Activated naive CD8-positive, alpha-beta T cell treated with anti-CD3 and anti-CD28 coated beads, Interleukin-2, amount 10 ng/mL, durations not matched to agents 7 days and 5 days (primary cell): ENCODE data around the gene PCDHGB6. TPM values are rescaled to one million over a fixed set of nuclear protein-coding genes. Genes with fewer than 3 reads are reported as not detected.

Experiments used
- ATAC-seq: fragments of 150-1000 bp; cut with Tn5 transposase; one replicate; pipeline ENCODE4 v1.10.0; 2021; ENCODE audit warnings: low read depth, moderate library complexity
- POLR2A ChIA-PET: fragments of 350-600 bp; sonication (Branson Sonifier 250); formaldehyde crosslinking; loops from one replicate; lab custom pipeline; 2021; ENCODE audit warnings: antibody characterized with exemption; lab: Charles Lee
- DNase-seq: peaks from one replicate; pipeline ENCODE4 v3.0.0; 2021
- H3K27ac Mint-ChIP-seq: one replicate; pipeline ENCODE4 v1.8.0; 2022; ENCODE audit warnings: mild to moderate bottlenecking, mixed read lengths
- H3K27me3 Mint-ChIP-seq: one replicate; pipeline ENCODE4 v1.8.0; 2022; ENCODE audit warnings: mild to moderate bottlenecking, moderate library complexity, mixed read lengths
- H3K36me3 Mint-ChIP-seq: one replicate; pipeline ENCODE4 v1.8.0; 2021; ENCODE audit warnings: mild to moderate bottlenecking, mixed read lengths
- H3K4me1 Mint-ChIP-seq: one replicate; pipeline ENCODE4 v1.8.0; 2021; ENCODE audit warnings: mixed read lengths
- H3K4me3 Mint-ChIP-seq: one replicate; pipeline ENCODE4 v1.8.0; 2022; ENCODE audit warnings: mild to moderate bottlenecking, moderate library complexity, mixed read lengths
- H3K9me3 Mint-ChIP-seq: one replicate; pipeline ENCODE4 v1.8.0; 2021; ENCODE audit warnings: mixed read lengths
- total RNA-seq, 2 experiments: library from RNA; stranded (reverse); gene quantifications; one replicate each; pipeline ENCODE4 v1.2.3, GENCODE V29; 2021

Gene PCDHGB6
- total RNA-seq, 2 experiments from 2014 or later, result 0.11 to 0.14 TPM

- ATAC-seq, result no peak
- Mint-ChIP-seq H3K4me3 (no peak overlapping the region), H3K27ac (no peak overlapping the region), H3K27me3 (peaks cover 11% of the 10 kb centered on the region), H3K36me3 (no peaks in the 10 kb centered on the region), H3K9me3 (peaks cover 2% of the 10 kb centered on the region), H3K4me1 (no peaks in the 10 kb centered on the region)
- POLR2A ChIA-PET, result no interaction called here
- no peak for DNase-seq
These were observed 31.8 kb downstream of the PCDHGB6 start for GRCh38 chr5:141439411-141440141.

GRCh38 chr5:141440341-141440740 is 32.5 kb downstream of the PCDHGB6 start:
- Mint-ChIP-seq H3K4me3 (no peak overlapping the region), H3K9me3 (peaks cover 2% of the 10 kb centered on the region), H3K27me3 (peaks cover 11% of the 10 kb centered on the region), H3K27ac (no peak overlapping the region), H3K4me1 (no peaks in the 10 kb centered on the region), H3K36me3 (no peaks in the 10 kb centered on the region)
- DNase-seq (no peak), ATAC-seq (no peak)
- POLR2A ChIA-PET, result no interaction called here

- POLR2A ChIA-PET, result no interaction called here
- Mint-ChIP-seq H3K36me3 (no peaks in the 10 kb centered on the region), H3K4me1 (no peaks in the 10 kb centered on the region), H3K27ac (no peak overlapping the region), H3K4me3 (no peak overlapping the region), H3K27me3 (peaks cover 14% of the 10 kb centered on the region), H3K9me3 (peaks cover 2% of the 10 kb centered on the region)
- DNase-seq (no peak), ATAC-seq (no peak)
These were observed 33.9 kb downstream of the PCDHGB6 start for GRCh38 chr5:141441571-141442170.

Other genes with a start within 250 kb of the PCDHGB6 start
- gene PCDHB7, start 235.4 kb upstream of the PCDHGB6 start, total RNA-seq, result not detected
- not detected for gene PCDHB8, start 230.2 kb upstream of the PCDHGB6 start, total RNA-seq
- not detected for gene PCDHB16, start 225.6 kb upstream of the PCDHGB6 start, total RNA-seq
- not detected for gene PCDHB9, start 220.9 kb upstream of the PCDHGB6 start, total RNA-seq
- gene PCDHB10, start 215.7 kb upstream of the PCDHGB6 start, total RNA-seq, result not detected
- not detected for gene PCDHB11, start 208.4 kb upstream of the PCDHGB6 start, total RNA-seq
- gene PCDHB12, start 199.3 kb upstream of the PCDHGB6 start, total RNA-seq, result not detected
- not detected for gene PCDHB13, start 194.1 kb upstream of the PCDHGB6 start, total RNA-seq
- gene PCDHB14, start 184.7 kb upstream of the PCDHGB6 start, total RNA-seq, result under 1 TPM in 1 of 2 experiments, not detected in 1; 0.06 TPM
- under 1 TPM in 1 of 2 experiments, not detected in 1; 0.06 TPM for gene PCDHB15, start 162.6 kb upstream of the PCDHGB6 start, total RNA-seq
- gene SLC25A2, start 104.0 kb upstream of the PCDHGB6 start, total RNA-seq, result 1 to 10 TPM in 1 of 2 experiments, under 1 TPM in 1; 0.99 to 1.3 TPM
- gene TAF7, start 87.2 kb upstream of the PCDHGB6 start, total RNA-seq, result 10 to 100 TPM; 86.2 to 95.9 TPM
- under 1 TPM; 0.11 to 0.31 TPM for gene PCDHGA1, start 77.5 kb upstream of the PCDHGB6 start, total RNA-seq
- under 1 TPM; 0.08 to 0.09 TPM for gene PCDHGA2, start 69.3 kb upstream of the PCDHGB6 start, total RNA-seq
- under 1 TPM in 1 of 2 experiments, not detected in 1; 0.14 TPM for gene PCDHGA3, start 64.2 kb upstream of the PCDHGB6 start, total RNA-seq
- not detected for gene PCDHGB1, start 57.9 kb upstream of the PCDHGB6 start, total RNA-seq
- gene PCDHGA4, start 53.0 kb upstream of the PCDHGB6 start, total RNA-seq, result under 1 TPM; 0.25 to 0.28 TPM
- under 1 TPM; 0.64 to 0.88 TPM for gene PCDHGB2, start 48.0 kb upstream of the PCDHGB6 start, total RNA-seq
- gene PCDHGA5, start 43.9 kb upstream of the PCDHGB6 start, total RNA-seq, result under 1 TPM; 0.23 to 0.30 TPM
- under 1 TPM; 0.44 to 0.82 TPM for gene PCDHGB3, start 37.8 kb upstream of the PCDHGB6 start, total RNA-seq
- gene PCDHGA6, start 34.1 kb upstream of the PCDHGB6 start, total RNA-seq, result under 1 TPM; 0.28 to 0.33 TPM
- gene PCDHGA7, start 25.3 kb upstream of the PCDHGB6 start, total RNA-seq, result under 1 TPM; 0.26 to 0.28 TPM
- gene PCDHGB4, start 20.3 kb upstream of the PCDHGB6 start, total RNA-seq, result under 1 TPM in 1 of 2 experiments, not detected in 1; 0.11 TPM
- under 1 TPM; 0.09 to 0.11 TPM for gene PCDHGA8, start 15.4 kb upstream of the PCDHGB6 start, total RNA-seq
- gene PCDHGB5, start 10.1 kb upstream of the PCDHGB6 start, total RNA-seq, result not detected
- gene PCDHGA9, start 5.2 kb upstream of the PCDHGB6 start, total RNA-seq, result under 1 TPM in 1 of 2 experiments, not detected in 1; 0.11 TPM
- gene PCDHGA10, start 5.0 kb downstream of the PCDHGB6 start, total RNA-seq, result under 1 TPM in 1 of 2 experiments, not detected in 1; 0.14 TPM
- gene PCDHGB7, start 9.7 kb downstream of the PCDHGB6 start, total RNA-seq, result under 1 TPM in 1 of 2 experiments, not detected in 1; 0.11 TPM
- under 1 TPM; 0.08 to 0.09 TPM for gene PCDHGA11, start 13.0 kb downstream of the PCDHGB6 start, total RNA-seq
- under 1 TPM in 1 of 2 experiments, not detected in 1; 0.11 TPM for gene PCDHGA12, start 22.5 kb downstream of the PCDHGB6 start, total RNA-seq
- not detected for gene PCDHGC3, start 67.9 kb downstream of the PCDHGB6 start, total RNA-seq
- gene PCDHGC4, start 77.0 kb downstream of the PCDHGB6 start, total RNA-seq, result not detected
- gene PCDHGC5, start 81.1 kb downstream of the PCDHGB6 start, total RNA-seq, result not detected
- gene DIAPH1, start 211.0 kb downstream of the PCDHGB6 start, total RNA-seq, result 100 to 1,000 TPM; 244 to 256 TPM
- 10 to 100 TPM; 85.8 to 89.6 TPM for gene HDAC3, start 228.8 kb downstream of the PCDHGB6 start, total RNA-seq
- gene RELL2, start 229.0 kb downstream of the PCDHGB6 start, total RNA-seq, result 10 to 100 TPM; 31.4 to 31.6 TPM
- 10 to 100 TPM; 98.3 to 99.1 TPM for gene FCHSD1, start 243.4 kb downstream of the PCDHGB6 start, total RNA-seq